ENCODE measurements around the gene ADARB2. TPM values are rescaled to one million over a fixed set of nuclear protein-coding genes. Genes with fewer than 3 reads are reported as not detected.
A peak's percentile ranks its signal among the peaks of the same experiment; 100 is the strongest.
"Not testable (repeated sequence)": the region's sequence is repeated elsewhere in the genome, so short reads cannot be mapped to it uniquely, and the experiment has no call there.

ADARB2 gene
- total RNA-seq, 1 donor from 2014 or later, result 0.19 TPM

- no peak for DNase-seq (ENCODE audit: low read depth)
Observed at GRCh38 chr10:1449572-1450205, 287.6 kb downstream of the ADARB2 start.

GRCh38 chr10:1449021-1449420 lies 288.3 kb downstream of the ADARB2 start:
- no peak for DNase-seq (ENCODE audit: low read depth)

DNA sequence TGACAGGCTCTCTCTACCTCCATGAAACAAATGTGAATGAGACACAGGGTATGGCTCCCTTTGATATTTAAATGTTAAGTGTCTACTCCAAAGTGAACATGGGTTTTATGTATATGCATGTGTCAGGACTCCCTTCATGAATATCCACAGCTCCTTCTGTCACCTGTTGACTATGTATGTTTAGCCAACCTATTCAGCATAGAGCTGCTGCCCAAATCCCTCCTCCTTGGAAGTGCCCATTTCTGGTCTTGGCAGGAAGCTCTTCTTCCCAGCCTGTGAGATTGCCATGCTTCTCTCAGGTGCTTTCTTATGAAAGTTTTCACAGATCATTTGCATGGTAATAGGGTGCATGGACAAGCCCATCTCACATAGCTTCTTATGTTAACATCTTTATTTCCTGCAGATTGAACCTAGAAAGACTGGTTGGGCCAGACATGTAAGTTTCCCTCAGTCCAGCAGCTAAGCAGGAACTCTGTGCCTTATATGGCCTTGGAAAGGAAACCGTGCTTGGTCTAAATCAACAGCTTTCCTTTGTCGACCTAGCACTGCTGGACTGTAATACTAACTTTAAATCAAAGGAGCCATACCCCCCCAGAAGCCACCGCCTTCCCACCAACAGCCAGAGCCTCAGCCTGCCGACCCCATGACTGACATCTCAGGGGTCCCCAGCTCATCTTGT lies 288.9 kb downstream of the ADARB2 start:
- no peak for DNase-seq (ENCODE audit: low read depth)

- no peak for DNase-seq (ENCODE audit: low read depth)
Observed at GRCh38 chr10:1444826-1445225, 292.5 kb downstream of the ADARB2 start.

DNA sequence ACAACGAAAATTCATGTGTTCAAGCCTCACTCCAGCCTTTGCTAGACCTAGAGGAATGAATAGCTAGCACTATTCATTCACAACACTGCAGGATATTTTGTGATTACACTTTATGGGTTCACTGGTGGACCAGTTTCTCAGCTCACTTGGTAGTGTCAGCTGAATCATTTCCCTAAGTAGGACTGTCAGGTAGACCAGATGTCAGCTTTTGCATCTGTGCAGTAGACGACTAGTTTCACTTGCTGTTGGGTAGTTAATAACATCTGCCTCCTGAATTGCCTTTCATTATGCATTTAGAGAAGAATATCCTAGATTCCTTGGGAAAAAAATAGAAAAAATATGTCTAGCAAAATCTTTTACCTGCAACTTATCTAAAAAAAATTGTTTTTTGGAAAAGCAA lies 296.4 kb downstream of the ADARB2 start:
- no peak for DNase-seq (ENCODE audit: low read depth)

DNA sequence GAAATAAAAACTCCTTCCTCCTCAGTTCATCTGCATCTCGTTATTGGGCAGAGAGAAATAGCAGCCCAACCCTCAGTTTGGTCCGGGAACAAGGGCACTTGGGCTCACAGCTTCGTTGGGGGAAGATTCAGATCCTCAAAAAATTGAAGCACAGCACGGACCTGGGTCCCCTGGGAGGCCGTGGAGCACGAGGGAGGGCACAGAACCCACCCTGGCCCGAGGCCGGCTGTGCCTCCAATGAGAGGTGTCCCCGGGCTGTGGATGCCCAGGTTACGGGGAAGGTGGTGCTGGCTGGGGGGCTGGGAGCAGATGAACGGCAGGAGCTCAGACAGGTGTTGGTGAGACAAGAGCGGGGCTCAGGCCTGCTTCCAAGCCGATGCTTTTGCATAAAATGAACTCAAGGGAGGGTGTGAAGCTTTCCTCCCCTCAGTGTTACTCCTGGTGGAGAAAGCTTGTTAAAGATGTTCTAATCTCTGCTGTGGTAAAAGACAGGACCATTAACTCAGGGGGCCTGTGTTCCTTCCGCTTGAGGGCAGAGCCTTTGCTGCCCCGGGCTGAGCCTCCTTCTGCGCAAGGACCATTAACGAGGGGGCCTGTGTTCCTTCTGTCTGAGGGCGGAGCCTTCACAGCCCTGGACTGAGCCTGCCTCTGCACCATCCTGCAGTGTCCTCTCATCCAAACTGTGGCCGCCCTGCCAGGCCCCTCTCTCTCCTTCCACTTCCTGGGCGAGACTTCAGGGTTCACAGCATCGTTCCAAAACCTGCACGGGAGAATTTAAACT lies 302.2 kb downstream of the ADARB2 start:
- no peak for DNase-seq (ENCODE audit: low read depth)

GRCh38 chr10:1434202-1434601 lies 303.1 kb downstream of the ADARB2 start:
- DNase-seq (ENCODE audit: low read depth), result no peak

GRCh38 chr10:1432161-1432560 lies 305.2 kb downstream of the ADARB2 start:
- no peak for DNase-seq (ENCODE audit: low read depth)

- DNase-seq (ENCODE audit: low read depth), result no peak
Observed at GRCh38 chr10:1431229-1431628, 306.1 kb downstream of the ADARB2 start.

DNA sequence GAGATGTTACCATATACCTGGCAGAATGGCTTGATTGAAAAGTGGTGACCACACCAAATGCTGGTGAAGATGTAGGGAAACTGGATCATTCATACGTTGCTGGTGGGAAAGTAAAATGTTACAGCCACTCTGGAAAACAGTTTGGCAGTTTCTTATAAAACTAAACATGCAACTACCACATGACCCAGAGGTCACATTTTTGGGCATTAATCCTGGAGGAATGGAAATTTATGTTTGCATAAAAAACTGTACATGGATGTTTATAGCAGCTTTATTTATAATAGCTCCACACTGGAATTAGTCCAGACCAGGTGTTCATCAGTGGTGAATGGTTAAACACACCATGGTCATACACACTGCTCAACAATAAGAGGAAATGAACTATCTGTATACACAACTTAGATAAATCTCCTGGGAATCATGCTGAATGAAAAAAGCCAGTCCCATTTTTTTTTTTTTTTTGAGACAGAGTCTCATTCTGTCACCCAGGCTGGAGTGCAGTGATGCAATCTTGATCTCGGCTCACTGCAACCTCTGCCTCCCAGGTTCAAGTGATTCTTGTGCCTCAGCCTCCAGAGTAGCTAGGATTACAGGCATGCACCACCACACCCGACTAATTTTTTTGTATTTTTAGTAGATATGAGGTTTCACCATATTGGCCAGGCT lies 309.7 kb downstream of the ADARB2 start:
- not testable (repeated sequence) for DNase-seq (ENCODE audit: low read depth)

DNA sequence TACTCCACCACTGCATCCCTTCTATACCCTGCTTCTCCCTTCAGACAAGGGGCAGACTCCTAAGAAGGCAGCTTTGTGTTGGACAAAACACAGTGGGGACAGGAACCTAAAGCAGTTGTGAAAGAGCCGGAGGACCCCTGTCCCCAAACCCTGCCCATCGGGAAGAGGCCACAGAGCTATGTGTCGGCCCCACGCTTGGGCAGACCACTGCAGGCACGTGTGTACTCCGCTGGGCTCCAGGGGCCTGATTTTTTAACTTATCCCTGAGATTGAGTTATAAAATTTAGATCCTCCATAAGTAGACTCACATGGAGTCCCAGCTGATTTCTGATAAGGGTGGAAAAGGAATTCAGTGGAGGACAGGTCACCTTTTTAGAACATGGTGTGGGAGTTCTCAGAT lies 310.5 kb downstream of the ADARB2 start:
- DNase-seq (ENCODE audit: low read depth), result no peak

- DNase-seq (ENCODE audit: low read depth), result no peak
Observed at GRCh38 chr10:1425879-1426278, 311.4 kb downstream of the ADARB2 start.

- no peak for DNase-seq (ENCODE audit: low read depth)
Observed at GRCh38 chr10:1424648-1425047, 312.7 kb downstream of the ADARB2 start.

GRCh38 chr10:1423676-1424253 lies 313.6 kb downstream of the ADARB2 start:
- no peak for DNase-seq (ENCODE audit: low read depth)

DNA sequence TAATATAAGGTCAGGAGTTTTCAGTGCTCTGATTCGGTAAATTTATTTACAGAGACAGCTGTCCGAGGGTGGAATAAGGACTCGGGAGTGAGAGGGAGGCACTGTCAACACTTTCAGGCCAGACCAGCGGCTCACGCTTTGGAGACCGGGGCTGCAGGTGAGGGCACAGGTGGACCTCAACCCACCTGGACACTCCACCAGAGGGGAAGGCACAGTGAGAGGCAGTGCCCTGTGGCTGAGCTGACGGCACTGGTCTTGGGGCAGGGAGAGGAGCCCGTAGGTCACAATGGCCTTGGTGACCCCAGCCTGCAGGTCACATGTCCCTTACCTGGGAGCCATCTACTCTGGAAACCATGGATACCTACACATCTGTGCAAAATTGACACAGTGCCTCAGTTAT lies 315.1 kb downstream of the ADARB2 start:
- DNase-seq (ENCODE audit: low read depth), result no peak

- DNase-seq (ENCODE audit: low read depth), result peak; percentile 13
Observed at GRCh38 chr10:1420661-1421362, 316.5 kb downstream of the ADARB2 start.

DNA sequence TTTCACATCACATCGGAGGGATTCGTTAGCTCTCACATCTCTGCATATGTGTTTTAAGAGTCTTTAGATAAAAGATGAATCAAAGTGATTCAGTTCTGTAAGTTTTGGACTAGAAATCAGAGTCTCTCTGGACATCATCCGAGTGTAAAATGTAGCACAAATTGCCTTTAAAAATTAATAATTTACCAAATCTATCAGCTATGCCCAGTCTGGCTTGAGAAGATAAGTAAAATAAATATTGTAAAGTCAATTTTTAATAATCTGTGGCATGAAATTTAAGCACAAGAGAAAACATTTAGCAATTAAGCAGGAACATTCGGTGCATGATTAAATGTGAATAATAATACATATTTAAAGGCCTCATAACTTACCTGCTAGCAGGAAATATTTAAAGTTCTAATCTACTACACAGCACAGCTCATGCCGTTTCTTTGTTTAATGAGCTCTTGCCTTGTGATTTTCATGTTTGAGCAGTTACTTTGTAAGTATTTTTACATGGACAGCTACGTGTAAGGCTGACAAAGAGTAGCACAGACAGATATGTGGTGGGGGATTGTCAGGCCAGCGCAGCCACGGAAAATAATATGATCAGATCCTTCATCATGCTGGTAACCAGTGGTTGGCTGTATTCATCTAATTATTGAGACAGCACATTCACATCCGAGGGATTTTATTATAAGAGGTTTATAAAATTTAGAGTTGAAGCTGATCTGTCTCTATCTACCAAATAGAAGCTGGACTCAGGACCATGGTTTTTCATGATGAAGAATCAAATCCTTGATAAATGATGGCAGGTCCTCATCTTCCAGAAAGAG lies 317.3 kb downstream of the ADARB2 start:
- DNase-seq (ENCODE audit: low read depth), result no peak

DNA sequence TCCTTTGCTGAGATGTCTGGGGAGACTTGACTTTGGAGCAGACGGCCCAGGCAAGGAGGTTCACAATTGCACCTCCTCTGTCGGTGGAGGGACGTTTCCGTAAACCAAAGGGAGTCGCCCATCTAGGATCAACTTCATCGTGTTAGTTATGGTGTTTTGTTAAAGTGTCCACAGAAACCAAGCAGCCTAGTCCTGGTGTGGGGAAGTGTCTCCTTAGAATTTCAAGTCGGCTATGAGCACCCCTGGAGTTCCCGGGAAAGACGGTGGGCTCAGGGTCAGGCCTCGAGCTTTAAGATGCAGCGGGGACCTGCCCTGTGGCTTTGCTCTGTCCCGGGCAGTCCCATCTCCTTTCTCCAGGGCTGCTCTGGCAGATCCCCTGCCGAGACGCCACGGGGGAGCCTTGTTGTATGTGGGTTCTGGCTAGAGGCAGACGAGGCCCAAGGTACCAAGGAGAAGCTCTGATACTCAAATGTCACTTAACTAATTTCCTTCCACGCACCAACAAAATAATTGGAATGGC lies 319.2 kb downstream of the ADARB2 start:
- DNase-seq (ENCODE audit: low read depth), result no peak

DNA sequence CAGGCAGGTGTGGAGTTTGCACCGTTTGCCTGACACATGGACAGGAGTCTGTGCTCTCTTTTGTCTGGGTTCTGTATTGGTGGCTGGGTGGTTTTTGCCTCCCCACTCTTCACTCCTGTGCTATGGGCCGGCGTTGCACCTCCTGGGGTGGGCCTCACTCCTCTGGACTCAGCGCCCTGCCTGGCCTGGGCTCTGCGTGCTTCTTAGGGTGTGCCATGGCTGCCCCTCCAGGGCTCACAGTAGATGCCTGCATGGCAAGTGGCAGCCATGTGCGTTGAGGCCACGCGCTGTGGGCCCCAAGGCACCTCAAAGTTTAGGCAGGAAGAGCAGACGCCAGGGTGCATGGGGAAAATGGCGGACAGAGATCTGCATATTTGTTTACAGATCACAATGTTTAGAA lies 319.8 kb downstream of the ADARB2 start:
- no peak for DNase-seq (ENCODE audit: low read depth)

All from myocyte (in vitro differentiated cells).